ENCODE data around the gene NVL.

DNA sequence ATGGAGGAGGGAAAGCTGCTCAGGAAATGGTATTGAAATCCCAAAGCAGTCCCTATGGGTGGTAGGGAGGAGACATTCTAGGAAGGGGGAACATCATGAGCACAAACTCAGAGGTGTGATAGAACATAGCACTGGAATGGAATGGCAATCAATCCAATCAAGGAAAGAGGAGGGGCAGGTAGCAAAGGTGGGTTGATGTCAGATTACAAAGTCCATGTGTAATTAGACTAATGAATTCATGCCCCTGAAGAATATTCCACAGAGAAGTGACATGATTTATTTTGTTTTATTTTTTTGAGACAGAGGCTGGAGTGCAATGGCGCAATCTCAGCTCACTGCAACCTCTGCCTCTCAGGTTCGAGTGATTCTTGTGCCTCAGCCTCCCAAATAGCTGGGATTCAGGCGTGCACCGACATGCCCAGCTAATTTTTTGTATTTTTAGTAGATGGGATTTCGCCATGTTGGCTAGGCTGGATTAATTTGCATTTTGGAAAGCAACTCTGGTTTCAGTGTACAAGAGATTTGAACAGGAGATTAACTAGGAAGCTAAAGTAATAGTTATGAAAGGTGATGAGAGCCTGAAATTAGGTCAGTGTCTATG, 110.9 kb downstream of the NVL start:
- TF ChIP-seq, protein P1, sequence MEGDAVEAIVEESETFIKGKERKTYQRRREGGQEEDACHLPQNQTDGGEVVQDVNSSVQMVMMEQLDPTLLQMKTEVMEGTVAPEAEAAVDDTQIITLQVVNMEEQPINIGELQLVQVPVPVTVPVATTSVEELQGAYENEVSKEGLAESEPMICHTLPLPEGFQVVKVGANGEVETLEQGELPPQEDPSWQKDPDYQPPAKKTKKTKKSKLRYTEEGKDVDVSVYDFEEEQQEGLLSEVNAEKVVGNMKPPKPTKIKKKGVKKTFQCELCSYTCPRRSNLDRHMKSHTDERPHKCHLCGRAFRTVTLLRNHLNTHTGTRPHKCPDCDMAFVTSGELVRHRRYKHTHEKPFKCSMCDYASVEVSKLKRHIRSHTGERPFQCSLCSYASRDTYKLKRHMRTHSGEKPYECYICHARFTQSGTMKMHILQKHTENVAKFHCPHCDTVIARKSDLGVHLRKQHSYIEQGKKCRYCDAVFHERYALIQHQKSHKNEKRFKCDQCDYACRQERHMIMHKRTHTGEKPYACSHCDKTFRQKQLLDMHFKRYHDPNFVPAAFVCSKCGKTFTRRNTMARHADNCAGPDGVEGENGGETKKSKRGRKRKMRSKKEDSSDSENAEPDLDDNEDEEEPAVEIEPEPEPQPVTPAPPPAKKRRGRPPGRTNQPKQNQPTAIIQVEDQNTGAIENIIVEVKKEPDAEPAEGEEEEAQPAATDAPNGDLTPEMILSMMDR (IDR thresholded peaks at IDR 0.05): no peak
- TF ChIP-seq POLR2A (IDR thresholded peaks at IDR 0.05): no peak

Data from uterus (tissue), 2 donors.